Suprapubic skin (tissue), 4 donors: ENCODE measurements around the gene GGA1.

Experiments used
- POLR2A ChIP-seq, 2 donors: fragments of 450-650 bp; IDR thresholded peaks; one replicate each; pipeline ENCODE4 v1.6.1; 2017; ENCODE audit warnings: antibody characterized with exemption in 2 of 2, mild to moderate bottlenecking in 2 of 2, moderate library complexity in 2 of 2
- POLR2AphosphoS5 ChIP-seq, 3 donors: sonication (generic); formaldehyde crosslinking; IDR thresholded peaks; one replicate each; pipeline ENCODE4 v1.6.1; 2017; ENCODE audit warnings: antibody characterized with exemption in 3 of 3
- TF ChIP-seq, protein P1 (sequence below), 2 donors: fragments of 200-600 bp in 1 of 2; fragments of 450-650 bp in 1 of 2; sonication (generic) in 1 of 2; IDR thresholded peaks; one replicate each; pipeline ENCODE4 v1.5.1; 2016 to 2019; ENCODE audit warnings: antibody characterized with exemption in 2 of 2, mild to moderate bottlenecking in 1 of 2, moderate library complexity in 1 of 2

DNA sequence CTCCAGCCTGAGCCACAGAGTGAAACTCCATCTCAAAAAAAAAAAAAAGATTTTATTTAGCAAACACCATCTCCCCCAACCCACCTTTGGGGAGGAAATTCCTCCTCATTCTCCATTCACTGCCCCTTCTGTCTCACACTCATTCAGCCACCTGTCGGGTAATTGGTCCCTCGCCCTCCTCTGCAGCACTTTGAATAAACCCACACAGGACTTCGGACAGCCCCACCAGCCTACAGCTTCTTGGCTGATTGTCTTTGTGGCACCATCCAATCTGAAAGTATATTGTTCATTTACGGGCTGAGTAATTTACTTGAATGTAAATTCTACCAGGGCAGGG lies 7.5 kb upstream of the GGA1 start:
- TF ChIP-seq POLR2AphosphoS5 (IDR thresholded peaks at IDR 0.05) (no peak), POLR2A (IDR thresholded peaks at IDR 0.05) (no peak)
- TF ChIP-seq, protein P1, sequence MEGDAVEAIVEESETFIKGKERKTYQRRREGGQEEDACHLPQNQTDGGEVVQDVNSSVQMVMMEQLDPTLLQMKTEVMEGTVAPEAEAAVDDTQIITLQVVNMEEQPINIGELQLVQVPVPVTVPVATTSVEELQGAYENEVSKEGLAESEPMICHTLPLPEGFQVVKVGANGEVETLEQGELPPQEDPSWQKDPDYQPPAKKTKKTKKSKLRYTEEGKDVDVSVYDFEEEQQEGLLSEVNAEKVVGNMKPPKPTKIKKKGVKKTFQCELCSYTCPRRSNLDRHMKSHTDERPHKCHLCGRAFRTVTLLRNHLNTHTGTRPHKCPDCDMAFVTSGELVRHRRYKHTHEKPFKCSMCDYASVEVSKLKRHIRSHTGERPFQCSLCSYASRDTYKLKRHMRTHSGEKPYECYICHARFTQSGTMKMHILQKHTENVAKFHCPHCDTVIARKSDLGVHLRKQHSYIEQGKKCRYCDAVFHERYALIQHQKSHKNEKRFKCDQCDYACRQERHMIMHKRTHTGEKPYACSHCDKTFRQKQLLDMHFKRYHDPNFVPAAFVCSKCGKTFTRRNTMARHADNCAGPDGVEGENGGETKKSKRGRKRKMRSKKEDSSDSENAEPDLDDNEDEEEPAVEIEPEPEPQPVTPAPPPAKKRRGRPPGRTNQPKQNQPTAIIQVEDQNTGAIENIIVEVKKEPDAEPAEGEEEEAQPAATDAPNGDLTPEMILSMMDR (IDR thresholded peaks at IDR 0.05) = no peak
